Cerebellar nuclear complex (tissue), 1 donor: Measurements from ENCODE around the gene CXXC4.

Source experiments
- DNase-seq, 2 experiments: peaks; one replicate each; lab custom pipeline; 2025; lab: John Stamatoyannopoulos, UW

Gene CXXC4

GRCh38 chr4:104489731-104490095, 5.0 kb downstream of the CXXC4 start:
- DNase-seq: no peak

GRCh38 chr4:104488151-104488550, 6.5 kb downstream of the CXXC4 start:
- no peak for DNase-seq

DNA sequence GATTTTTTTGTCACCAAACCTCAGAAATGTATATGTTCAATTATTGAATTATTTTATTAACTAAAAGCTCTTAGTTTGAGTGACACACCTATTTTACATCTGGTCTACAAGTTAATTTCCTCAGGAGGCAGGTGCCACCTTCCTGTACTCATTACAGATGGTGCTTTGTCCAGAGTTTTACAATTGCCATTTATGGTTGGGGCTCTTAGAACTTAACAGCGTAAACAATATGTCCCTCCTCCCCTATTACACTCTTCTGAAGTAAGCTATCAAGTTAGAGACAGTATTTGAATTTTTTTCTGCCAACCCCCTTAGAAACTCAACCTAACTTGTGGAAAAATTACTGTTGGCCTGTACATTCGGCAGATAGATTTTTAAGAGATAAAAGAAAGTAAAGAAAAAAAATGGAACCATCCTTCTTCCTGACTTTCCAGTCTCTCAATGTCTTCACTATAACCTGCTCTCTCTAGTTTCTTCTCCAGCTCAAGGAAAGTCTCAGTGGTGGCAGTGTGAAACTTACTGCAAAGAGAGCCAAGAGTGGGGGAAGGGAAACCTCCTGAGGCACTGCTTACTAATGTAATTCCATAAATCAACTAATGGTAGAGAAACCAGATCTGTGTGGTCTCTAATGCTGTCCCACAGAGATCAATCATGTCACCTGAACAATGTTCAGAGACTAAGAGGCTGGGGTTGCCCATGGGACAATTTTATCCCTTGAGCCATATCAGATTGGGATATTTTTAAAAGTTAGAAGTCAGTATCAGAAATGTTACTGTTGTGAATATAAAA, 7.8 kb downstream of the CXXC4 start:
- DNase-seq: no peak

GRCh38 chr4:104475652-104476051, 19.0 kb downstream of the CXXC4 start:
- DNase-seq: no peak

- DNase-seq: no peak
Measured at GRCh38 chr4:104472766-104473165, 21.9 kb downstream of the CXXC4 start.

GRCh38 chr4:104470770-104471169, 23.9 kb downstream of the CXXC4 start:
- DNase-seq: no peak

- no peak for DNase-seq
Measured at GRCh38 chr4:104469794-104470193, 24.9 kb downstream of the CXXC4 start.

DNA sequence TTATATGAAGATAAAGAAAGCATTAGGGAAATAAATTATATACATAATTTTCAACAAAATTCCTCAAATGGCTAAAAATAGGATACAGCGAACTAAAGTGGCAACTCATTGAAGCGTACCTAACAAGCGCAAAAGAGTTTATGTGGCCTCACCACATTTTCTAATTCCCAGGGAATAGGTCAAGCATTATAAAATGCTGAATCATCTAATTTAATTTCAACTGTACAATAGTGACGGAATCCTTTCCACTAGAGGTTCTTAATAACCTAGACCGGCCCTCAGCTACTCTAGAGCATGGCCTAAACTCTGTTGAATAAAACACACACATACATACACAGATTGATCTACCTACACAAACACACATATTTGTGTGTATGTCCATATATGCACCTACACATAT, 29.1 kb downstream of the CXXC4 start:
- no peak for DNase-seq

GRCh38 chr4:104465201-104465600, 29.5 kb downstream of the CXXC4 start:
- no peak for DNase-seq

GRCh38 chr4:104462641-104463040, 32.1 kb downstream of the CXXC4 start:
- DNase-seq: no peak

- DNase-seq: no peak
Measured at GRCh38 chr4:104457308-104457981, 37.2 kb downstream of the CXXC4 start.

GRCh38 chr4:104451573-104451972, 43.1 kb downstream of the CXXC4 start:
- DNase-seq: no peak

GRCh38 chr4:104449537-104449936, 45.2 kb downstream of the CXXC4 start:
- no peak for DNase-seq

GRCh38 chr4:104447294-104447693, 47.4 kb downstream of the CXXC4 start:
- peak; percentile 6 to 45 for DNase-seq

- DNase-seq: peak in 1 of 2 experiments; percentile 25
Measured at GRCh38 chr4:104446431-104447278, 48.0 kb downstream of the CXXC4 start.

DNA sequence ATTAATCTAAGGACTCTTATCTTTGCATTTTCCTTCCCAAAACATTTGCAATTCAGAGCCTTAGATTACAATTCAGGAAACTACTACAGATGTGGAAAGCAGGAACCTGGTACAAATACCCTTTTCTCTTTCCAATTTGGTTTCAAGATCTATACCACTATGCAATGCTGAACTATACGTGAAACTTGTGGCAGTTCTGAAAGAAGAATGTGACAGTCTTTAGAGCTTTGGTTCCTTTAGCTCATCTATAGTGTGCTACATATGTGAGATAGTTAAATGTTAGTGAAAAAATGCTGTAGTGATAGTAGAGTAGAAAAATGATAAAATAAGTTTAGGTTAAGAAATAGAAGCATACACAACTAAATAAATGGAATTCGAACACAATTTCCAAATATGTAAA, 50.0 kb downstream of the CXXC4 start:
- DNase-seq: no peak

GRCh38 chr4:104436542-104436941, 58.2 kb downstream of the CXXC4 start:
- DNase-seq: no peak

GRCh38 chr4:104429150-104429741, 65.4 kb downstream of the CXXC4 start:
- DNase-seq: no peak

GRCh38 chr4:104425948-104426347, 68.7 kb downstream of the CXXC4 start:
- no peak for DNase-seq

- DNase-seq: no peak
Measured at GRCh38 chr4:104424989-104425388, 69.7 kb downstream of the CXXC4 start.

DNA sequence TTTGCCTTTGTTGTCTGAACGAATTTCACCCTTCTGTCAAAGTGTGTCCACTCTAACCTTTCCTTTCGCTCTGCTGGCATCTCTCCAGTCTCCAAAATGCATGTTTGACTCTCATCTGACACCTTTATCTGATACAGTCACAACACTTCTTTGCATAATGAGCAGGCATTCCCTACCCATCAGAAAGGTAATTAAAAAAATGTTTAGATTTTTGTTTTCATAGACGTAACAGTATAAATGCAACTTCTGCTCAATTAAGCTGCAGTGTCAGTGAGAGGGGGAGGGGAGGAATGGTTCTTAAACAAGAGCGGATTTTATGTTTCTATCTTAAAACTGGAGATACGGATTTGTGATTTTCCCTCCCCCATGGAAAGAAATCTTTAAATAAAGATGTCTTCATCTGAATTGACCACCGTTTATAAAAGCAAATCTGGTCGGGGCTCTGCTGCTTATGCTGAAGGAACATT, 70.2 kb downstream of the CXXC4 start:
- DNase-seq: no peak

DNA sequence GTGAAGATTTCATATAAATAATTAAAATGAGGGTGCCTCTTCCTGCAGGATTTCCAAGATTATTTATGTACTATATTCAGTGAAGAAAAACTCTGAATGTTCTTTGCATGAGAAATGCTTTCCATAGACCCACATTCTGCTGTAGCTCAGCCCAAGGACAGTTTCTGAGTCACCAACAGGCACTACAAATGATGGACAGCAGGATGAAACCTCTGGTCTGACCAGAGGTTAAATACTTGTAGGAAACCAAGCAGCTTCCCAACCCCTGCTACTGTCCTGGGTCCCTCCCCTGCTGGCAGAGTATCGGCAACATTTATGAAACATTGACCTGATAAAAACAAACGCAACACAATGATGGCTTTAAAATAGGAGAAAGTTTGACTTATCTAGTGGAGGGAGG, 73.1 kb downstream of the CXXC4 start:
- DNase-seq: no peak
